ENCODE measurements around the gene TNS3. TPM values are rescaled to one million over a fixed set of nuclear protein-coding genes. Genes with fewer than 3 reads are reported as not detected.
A peak's percentile ranks its signal among the peaks of the same experiment; 100 is the strongest.

Gene TNS3
- total RNA-seq, 1 donor from 2014 or later, result 89.8 TPM

DNA sequence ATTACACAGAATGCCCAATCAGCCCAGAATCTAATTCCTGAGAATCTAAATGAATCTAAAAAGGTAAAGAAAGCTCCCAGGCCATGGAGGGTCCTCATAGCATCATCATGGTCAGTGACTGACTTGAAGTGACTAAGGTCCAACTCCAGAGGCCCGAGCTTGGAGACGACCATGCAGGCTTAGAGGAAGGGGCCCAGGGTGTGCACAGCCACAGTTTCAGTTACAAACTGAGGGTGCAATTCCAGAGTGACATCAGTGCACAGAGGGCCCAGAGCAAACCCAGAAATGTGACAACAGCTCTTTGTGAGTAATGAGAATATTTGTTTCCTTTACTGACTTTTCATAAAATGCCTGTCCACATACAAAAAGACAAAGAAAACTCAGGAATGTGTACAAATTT is 170.0 kb downstream of the TNS3 start:
- no peak overlapping the region for H3K27ac ChIP-seq
- H3K4me1 ChIP-seq, result peaks cover 0 to 4% of the 10 kb centered on the region in 2 donors
- H3K36me3 ChIP-seq, result peaks cover 33 to 52% of the 10 kb centered on the region in 2 donors
- intact Hi-C loops (cut with DNase I), result no loop called here
- H3K9me3 ChIP-seq, result no peaks in the 10 kb centered on the region
- TF ChIP-seq, protein P1, sequence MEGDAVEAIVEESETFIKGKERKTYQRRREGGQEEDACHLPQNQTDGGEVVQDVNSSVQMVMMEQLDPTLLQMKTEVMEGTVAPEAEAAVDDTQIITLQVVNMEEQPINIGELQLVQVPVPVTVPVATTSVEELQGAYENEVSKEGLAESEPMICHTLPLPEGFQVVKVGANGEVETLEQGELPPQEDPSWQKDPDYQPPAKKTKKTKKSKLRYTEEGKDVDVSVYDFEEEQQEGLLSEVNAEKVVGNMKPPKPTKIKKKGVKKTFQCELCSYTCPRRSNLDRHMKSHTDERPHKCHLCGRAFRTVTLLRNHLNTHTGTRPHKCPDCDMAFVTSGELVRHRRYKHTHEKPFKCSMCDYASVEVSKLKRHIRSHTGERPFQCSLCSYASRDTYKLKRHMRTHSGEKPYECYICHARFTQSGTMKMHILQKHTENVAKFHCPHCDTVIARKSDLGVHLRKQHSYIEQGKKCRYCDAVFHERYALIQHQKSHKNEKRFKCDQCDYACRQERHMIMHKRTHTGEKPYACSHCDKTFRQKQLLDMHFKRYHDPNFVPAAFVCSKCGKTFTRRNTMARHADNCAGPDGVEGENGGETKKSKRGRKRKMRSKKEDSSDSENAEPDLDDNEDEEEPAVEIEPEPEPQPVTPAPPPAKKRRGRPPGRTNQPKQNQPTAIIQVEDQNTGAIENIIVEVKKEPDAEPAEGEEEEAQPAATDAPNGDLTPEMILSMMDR (IDR thresholded peaks at IDR 0.05), result no peak
- no peaks in the 10 kb centered on the region for H3K27me3 ChIP-seq
- no peak for DNase-seq (ENCODE audit: low spot score in 2 of 2)
- no peak overlapping the region for H3K4me3 ChIP-seq

DNA sequence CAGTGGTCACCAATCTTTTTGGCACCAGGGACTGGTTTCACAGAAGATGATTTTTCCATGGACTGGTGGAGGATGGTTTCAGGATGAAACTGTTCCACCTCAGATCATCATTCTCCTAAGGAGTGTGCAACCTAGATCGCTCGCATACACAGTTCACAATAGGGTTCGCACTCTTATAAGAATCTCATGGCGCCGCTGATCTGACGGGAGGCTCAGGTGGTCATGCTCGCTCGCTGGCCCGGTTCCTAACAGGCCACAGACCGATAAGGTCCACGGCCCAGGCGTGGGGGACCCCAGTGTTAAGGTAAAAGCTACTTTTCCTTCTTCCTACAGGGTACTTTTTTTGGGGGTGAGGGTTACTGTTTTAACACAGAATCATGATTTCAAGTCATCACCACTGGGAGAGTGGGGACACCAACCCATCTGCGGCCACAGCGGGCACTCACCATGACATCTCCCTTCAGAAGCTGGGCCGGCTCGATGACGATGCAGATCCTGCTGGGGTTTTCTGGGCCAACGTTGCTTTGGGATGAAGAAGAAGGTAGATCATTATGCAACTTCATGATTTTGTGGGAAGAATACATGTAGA is 170.5 kb downstream of the TNS3 start:
- no peaks in the 10 kb centered on the region for H3K27me3 ChIP-seq
- H3K27ac ChIP-seq, result no peak overlapping the region
- DNase-seq (ENCODE audit: low spot score in 2 of 2), result peak in 1 of 2 donors; percentile 51
- intact Hi-C loops (cut with DNase I), result no loop called here
- H3K4me3 ChIP-seq, result no peak overlapping the region
- H3K9me3 ChIP-seq, result no peaks in the 10 kb centered on the region
- H3K4me1 ChIP-seq, result peaks cover 4 to 9% of the 10 kb centered on the region in 2 donors
- peaks cover 33 to 52% of the 10 kb centered on the region in 2 donors for H3K36me3 ChIP-seq
- TF ChIP-seq, protein P1 (IDR thresholded peaks at IDR 0.05), result no peak

DNA sequence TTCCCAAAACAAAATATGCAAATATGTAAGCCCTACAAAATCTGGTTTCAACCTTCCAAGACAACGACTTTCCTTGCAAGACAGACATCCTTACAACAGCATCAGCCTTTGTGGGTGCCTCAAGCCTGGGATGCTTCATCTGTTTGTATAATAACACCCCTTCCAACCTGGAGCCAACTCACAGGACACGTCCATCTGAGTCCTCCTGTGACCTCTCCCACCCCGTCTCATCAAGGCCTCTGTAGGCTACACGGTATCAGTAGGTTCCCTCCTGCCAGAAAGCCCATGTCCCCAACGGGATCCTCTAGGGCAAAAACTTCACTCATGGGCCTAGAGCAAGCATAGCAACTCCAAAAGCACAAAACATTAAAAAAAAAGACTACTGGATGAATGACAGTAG is 173.2 kb downstream of the TNS3 start:
- intact Hi-C loops (cut with DNase I), result no loop called here
- Histone ChIP-seq H3K36me3 (peaks cover 15 to 39% of the 10 kb centered on the region in 2 donors), H3K9me3 (no peaks in the 10 kb centered on the region), H3K27me3 (no peaks in the 10 kb centered on the region), H3K4me1 (peaks cover 5 to 24% of the 10 kb centered on the region in 2 donors), H3K4me3 (no peak overlapping the region), H3K27ac (no peak overlapping the region)
- peak in 1 of 2 donors; percentile 39 for DNase-seq (ENCODE audit: low spot score in 2 of 2)
- TF ChIP-seq, protein P1 (IDR thresholded peaks at IDR 0.05), result no peak

DNA sequence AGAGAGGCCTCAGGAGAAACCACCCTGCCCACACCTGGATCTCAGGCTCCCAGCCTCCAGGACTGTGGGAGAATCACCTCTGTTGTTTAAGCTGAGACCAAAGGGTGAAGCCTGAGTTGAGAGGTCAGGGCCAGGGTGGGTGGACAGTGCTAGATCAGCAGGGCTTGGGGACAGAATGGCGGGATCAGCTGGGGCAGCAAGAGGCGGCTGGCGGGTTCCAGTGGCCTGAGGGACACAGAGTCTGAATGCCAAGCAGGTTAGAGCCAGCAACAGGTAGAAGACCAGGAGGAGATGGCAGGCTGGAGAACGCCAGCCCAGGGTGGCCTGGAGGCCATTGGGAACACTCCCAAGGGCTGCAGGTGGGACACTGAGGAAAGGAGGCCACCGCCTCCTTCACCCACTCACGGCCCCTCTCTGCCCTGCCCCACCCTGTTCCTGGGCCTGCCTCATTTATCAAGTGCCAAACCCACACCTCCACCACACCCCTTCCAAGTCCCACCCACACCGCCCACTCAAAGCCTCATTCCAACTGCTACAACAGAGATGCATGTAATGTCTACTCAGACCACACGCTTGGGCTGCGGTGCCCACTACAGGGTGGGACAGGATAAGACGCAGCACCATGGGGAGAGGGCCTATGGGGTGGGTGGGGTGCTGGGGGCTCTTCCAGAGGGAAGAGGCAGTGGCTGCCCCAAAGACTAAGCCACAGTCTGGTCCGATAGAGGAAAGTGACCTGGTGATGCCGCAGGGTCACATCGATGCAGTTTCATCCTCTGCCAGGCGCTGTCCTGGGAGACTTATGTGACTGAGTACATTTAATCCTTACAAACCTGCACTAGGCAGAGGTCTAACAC is 173.9 kb downstream of the TNS3 start:
- peak overlapping the region; percentile 12 to 21 for H3K27ac ChIP-seq
- TF ChIP-seq, protein P1 (IDR thresholded peaks at IDR 0.05), result no peak
- no peak overlapping the region for H3K4me3 ChIP-seq
- H3K9me3 ChIP-seq, result no peaks in the 10 kb centered on the region
- H3K27me3 ChIP-seq, result no peaks in the 10 kb centered on the region
- H3K36me3 ChIP-seq, result peaks cover 12 to 32% of the 10 kb centered on the region in 2 donors
- peak in 1 of 2 donors; percentile 63 for DNase-seq (ENCODE audit: low spot score in 2 of 2)
- peaks cover 5 to 24% of the 10 kb centered on the region in 2 donors for H3K4me1 ChIP-seq
- intact Hi-C loops (cut with DNase I), result no loop called here

DNA sequence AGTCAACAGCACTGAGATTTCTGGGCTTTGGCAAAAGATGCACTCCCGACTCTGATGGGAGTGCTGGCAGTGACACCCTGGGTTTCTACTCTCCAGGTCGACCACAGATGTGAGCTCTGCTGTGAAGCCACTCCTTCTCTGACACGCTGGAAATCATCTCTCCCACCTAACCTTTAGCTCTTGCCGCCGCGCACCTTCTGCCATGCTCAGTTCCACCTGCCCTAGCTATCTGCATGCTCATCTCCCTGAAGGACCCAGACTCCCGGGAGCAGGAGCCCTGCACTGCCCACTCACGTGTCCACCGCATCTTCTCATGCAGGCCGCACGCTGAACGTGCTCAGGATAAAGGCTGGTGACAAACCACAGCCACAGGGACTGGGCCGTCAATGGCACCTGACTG is 174.8 kb downstream of the TNS3 start:
- intact Hi-C loops (cut with DNase I), result no loop called here
- H3K27me3 ChIP-seq, result no peaks in the 10 kb centered on the region
- H3K4me1 ChIP-seq, result peaks cover 5 to 24% of the 10 kb centered on the region in 2 donors
- peaks cover 12 to 24% of the 10 kb centered on the region in 2 donors for H3K36me3 ChIP-seq
- H3K27ac ChIP-seq, result peak overlapping the region; percentile 66 to 75
- H3K9me3 ChIP-seq, result no peaks in the 10 kb centered on the region
- peak in 1 of 2 donors; percentile 55 for DNase-seq (ENCODE audit: low spot score in 2 of 2)
- TF ChIP-seq, protein P1 (IDR thresholded peaks at IDR 0.05), result no peak
- H3K4me3 ChIP-seq, result no peak overlapping the region

Measured in ascending aorta (tissue), 2 donors.